Activated naive CD4-positive, alpha-beta T cell treated with anti-CD3 and anti-CD28 coated beads, Interleukin-2, amount 50 U/mL, for 72 hours (primary cell): ENCODE data around the gene THSD1. TPM values are rescaled to one million over a fixed set of nuclear protein-coding genes. Genes with fewer than 3 reads are reported as not detected.
A peak's percentile ranks its signal among the peaks of the same experiment; 100 is the strongest.
"Not testable (repeated sequence)": the region's sequence is repeated elsewhere in the genome, so short reads cannot be mapped to it uniquely, and the experiment has no call there.

ENCODE experiments used
- ATAC-seq, 2 donors: fragments of 150-1000 bp; cut with Tn5 transposase; 2 replicates each; pipeline ENCODE4 v1.10.0; 2021; ENCODE audit warnings: mild to moderate bottlenecking in 2 of 2, moderate library complexity in 2 of 2
- DNase-seq, 2 donors: peaks; one replicate each; pipeline ENCODE4 v3.0.0; 2021 to 2022; ENCODE audit warnings: low spot score in 2 of 2
- H3K27ac Mint-ChIP-seq, 2 donors: one replicate each; pipeline ENCODE4 v1.8.0; 2022; ENCODE audit warnings: mild to moderate bottlenecking in 2 of 2, mixed read lengths in 2 of 2
- H3K36me3 Mint-ChIP-seq, 2 donors: one replicate each; pipeline ENCODE4 v1.8.0; 2022; ENCODE audit warnings: mixed read lengths in 2 of 2
- H3K9me3 Mint-ChIP-seq, 2 donors: one replicate each; pipeline ENCODE4 v1.8.0; 2022; ENCODE audit warnings: mixed read lengths in 2 of 2
- total RNA-seq, 2 donors: library from RNA; stranded (reverse); gene quantifications; one replicate each; pipeline ENCODE4 v1.2.3, GENCODE V29; 2022

The THSD1 gene
- total RNA-seq, 2 donors from 2014 or later: 0.09 to 0.19 TPM

DNA sequence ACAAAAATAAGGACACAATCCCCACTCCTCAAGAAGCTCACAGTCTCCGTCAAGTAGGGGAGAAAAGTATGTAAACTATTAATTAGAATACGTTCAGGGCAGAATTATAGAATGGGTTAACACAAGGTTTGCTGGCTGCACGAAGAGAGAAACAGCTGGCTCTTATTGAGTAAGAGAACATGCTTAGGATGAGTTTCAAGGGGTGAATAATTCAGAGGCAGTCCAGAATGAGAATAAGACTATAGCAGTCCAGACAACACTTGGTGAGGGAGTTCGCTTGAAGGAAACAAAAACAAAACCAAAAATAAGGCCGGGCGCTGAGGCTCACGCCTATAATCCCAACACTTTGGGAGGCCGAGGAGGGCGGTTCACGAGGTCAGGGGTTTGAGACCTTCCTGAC lies 61.9 kb downstream of the THSD1 start:
- no peak for DNase-seq
- Mint-ChIP-seq H3K36me3 (no peaks in the 10 kb centered on the region), H3K27ac (no peak overlapping the region), H3K9me3 (no peaks in the 10 kb centered on the region)
- ATAC-seq: no peak

DNA sequence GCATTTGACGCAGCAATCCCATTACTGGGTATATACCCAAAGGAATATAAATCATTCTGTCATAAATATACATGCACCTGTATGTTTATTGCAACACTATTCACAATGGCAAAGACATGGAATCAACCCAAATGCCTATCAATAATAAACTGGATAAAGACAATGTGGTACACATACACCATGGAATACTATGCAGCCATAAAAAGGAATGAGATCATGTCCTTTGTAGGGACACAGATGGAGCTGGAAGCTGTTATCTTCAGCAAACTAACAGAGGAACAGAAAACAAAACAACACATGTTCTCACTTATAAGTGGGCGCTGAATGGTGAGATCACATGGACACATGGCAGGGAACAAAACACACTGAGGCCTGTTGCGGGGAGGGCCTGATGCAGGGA lies 63.8 kb downstream of the THSD1 start:
- H3K36me3 Mint-ChIP-seq, DNase-seq, H3K9me3 Mint-ChIP-seq, ATAC-seq, H3K27ac Mint-ChIP-seq: not testable (repeated sequence)

DNA sequence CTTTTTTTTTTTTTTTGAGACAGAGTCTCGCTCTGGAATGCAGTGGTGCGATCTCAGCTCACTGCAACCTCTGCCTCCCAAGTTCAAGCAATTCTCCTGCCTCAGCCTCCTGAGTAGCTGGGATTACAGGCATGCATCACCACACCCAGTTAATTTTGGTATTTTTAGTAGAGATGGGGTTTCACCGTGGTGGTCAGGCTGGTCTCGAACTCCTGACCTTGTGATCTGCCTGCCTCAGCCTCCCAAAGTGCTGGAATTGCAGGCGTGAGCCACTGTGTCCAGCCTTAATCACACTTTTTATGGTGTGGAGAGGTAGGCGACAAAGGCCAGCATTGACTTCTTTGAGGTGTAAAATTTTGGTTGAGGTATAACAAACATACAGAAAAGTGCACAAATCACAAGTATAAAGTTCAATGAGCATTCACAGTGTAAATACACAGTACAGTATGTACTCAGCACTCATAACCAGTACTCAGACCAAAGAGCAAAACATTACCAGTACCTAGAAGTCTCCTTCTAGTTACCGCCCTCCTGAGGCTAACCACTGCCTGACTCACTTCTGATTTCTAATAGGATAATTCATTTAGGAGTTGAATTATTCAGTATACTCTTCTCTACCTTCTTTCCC lies 68.0 kb downstream of the THSD1 start:
- H3K9me3 Mint-ChIP-seq, H3K27ac Mint-ChIP-seq, H3K36me3 Mint-ChIP-seq, DNase-seq: not testable (repeated sequence)
- peak in 1 of 2 donors; percentile 66 for ATAC-seq

DNA sequence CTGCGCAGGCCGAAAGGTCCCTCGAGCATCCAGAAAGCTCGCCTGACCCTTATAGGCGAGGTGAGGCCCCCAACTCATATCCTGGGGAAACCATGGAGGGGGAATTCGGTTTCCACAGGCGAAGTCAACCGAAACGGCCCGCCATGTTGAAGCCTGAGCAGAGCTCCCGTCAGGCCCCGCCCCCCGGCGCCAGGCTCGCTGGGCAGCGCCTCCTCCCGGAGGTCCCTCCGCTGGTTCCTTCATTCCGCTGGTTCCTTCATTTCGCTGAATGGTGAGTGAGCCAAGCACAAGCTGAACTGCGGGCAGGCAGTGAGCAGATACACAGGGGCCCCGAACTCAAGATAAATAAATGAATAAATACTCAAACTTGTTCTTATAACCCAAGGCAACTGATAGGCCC lies 71.9 kb downstream of the THSD1 start:
- not testable (repeated sequence) for H3K27ac Mint-ChIP-seq, H3K9me3 Mint-ChIP-seq, ATAC-seq, H3K36me3 Mint-ChIP-seq, DNase-seq

- not testable (repeated sequence) for H3K9me3 Mint-ChIP-seq, DNase-seq, H3K27ac Mint-ChIP-seq, H3K36me3 Mint-ChIP-seq, ATAC-seq
Observed at GRCh38 chr13:52331844-52332243, 74.1 kb downstream of the THSD1 start.

Other genes with a start within 250 kb of the THSD1 start
- gene NEK3, start 246.6 kb downstream of the THSD1 start, total RNA-seq: 1 to 10 TPM in 1 of 2 donors, under 1 TPM in 1; 0.18 to 6.2 TPM
- 10 to 100 TPM; 31.1 to 38.6 TPM for gene VPS36, start 44.5 kb upstream of the THSD1 start, total RNA-seq
- 100 to 1,000 TPM in 1 of 2 donors, 10 to 100 TPM in 1; 52.2 to 123 TPM for gene CKAP2, start 49.3 kb upstream of the THSD1 start, total RNA-seq
- gene HNRNPA1L2, start 236.3 kb upstream of the THSD1 start, total RNA-seq: 1 to 10 TPM; 3.1 to 8.5 TPM
- 10 to 100 TPM; 45.8 to 55.6 TPM for gene SUGT1, start 246.7 kb upstream of the THSD1 start, total RNA-seq